ENCODE measurements around the gene TSPAN9.

DNA sequence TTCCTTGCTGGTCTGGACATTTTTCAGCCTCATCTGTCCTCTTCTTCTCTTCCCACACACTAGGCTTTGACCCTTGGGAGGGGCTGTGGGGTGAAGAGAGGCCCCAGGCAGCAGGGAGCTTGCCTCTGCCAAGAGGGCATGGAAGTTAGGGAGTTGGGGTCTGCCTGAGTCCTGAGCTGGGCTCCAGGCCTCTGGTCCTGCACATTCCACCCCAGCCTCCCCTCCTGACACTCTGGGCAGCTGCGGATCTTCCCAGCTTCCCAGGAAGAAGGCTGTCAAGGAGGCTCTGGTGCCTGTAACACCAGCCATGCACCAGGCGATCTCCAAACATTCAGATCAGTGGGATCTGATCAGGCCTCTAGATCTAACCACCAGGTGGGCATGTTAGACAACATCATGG is 244.7 kb downstream of the TSPAN9 start:
- TF ChIP-seq EZH2 (IDR thresholded peaks at IDR 0.05) = no peak
- TF ChIP-seq POLR2AphosphoS5 (IDR thresholded peaks at IDR 0.05; ENCODE audit: borderline replicate concordance, low read depth, low read length) = no peak
- no peak for TF ChIP-seq FOXP2 (optimal IDR thresholded peaks at IDR 0.05; ENCODE audit: control extremely low read depth, extremely low read length, insufficient read depth)

Measured in SK-N-MC (cell line).